CD4-positive, alpha-beta T cell treated with Interleukin-12 subunit alpha and Interleukin-12 subunit beta, for 1 hour (primary cell): ENCODE measurements around the gene GPC1.
"Not testable (repeated sequence)": the region's sequence is repeated elsewhere in the genome, so short reads cannot be mapped to it uniquely, and the experiment has no call there.

ENCODE experiments used
- DNase-seq: peaks from one replicate; pipeline ENCODE4 v3.0.0-alpha.2; 2020

GPC1 gene

DNA sequence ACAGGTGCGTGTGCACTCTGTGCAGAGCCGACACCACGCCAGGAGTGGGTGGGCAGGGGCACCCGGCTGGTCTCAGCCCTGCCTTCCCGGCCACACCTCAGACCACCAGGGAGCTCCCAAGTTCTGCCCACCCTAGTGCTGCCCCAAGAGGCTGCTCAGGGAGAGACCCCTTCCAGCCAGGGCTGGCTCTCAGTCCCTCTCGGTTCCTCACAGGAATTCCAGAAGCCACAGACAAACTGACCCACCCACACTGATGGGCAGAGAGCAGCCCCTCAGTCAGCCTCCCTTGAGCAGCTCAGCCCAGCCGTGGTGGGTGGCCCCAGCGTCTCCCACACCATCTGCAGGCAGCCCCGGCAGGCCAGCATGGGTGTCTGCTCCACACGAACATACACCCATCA lies 33.8 kb downstream of the GPC1 start:
- no peak for DNase-seq

DNA sequence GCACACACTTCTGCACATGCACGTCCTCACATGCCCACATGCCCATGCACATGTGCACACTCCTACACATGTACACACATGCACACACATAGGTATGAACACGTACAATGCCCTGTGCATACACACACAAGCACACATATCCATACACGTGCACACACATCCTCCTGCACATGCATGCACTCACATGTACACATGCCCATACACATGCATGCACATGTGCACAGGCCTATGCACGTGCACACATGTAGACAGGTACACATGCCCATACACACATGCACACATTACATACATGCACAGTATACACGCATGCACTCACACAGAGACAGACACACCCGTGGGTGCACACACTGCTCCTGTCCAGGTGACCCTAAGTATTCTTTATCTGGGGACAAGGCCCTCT lies 34.3 kb downstream of the GPC1 start:
- DNase-seq, result no peak

DNA sequence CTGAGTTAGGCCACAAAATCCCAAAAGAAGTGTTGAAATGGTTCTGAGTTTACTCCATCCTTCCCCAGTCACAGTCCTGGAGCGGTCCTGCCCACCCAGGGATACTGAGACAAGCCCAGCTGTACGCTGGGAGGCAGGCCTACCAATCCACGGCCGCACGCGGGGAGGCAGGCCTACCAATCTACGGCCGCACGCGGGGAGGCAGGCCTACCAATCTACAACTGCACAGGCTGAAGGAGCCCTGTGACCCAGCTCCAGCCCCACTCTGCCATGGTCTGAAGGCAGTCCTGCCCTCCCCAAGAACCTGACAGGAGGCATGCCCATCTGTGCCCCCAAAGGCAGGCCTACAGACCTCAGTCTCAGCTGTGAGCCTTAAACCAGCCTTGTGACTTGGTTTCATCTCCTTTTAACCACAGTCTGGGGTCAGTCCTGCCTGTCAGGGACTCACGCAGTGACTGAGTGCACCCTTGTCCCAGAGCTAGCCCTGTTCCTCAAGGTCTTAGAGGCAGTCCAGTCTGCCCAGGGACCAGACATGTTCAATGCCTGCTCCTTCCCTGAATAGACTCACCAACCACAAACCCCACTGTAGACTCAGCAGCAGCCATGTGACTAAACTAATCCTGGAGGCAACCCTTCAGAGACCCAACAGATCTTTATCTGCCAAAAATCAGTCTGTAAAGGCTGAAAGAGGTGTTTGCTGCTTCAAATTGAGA lies 36.8 kb downstream of the GPC1 start:
- no peak for DNase-seq

DNA sequence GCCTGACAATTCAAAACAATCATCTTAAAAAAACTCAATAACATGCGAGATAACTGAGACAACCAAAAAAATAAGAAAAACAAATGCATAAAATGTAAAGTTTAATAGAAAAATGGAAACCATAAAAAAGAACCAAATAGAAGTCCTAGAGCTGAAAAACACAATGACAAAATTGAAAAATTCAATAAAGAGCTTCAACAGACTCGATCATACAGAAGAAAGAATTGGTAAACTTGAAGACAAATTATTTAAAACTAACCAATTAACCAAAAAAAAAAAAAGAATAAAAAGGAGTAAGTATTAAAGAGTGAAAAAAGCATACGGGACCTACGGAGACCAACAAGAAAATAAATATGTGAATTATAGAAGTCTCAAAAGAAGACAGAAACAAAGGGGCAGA lies 37.7 kb downstream of the GPC1 start:
- DNase-seq, result no peak

DNA sequence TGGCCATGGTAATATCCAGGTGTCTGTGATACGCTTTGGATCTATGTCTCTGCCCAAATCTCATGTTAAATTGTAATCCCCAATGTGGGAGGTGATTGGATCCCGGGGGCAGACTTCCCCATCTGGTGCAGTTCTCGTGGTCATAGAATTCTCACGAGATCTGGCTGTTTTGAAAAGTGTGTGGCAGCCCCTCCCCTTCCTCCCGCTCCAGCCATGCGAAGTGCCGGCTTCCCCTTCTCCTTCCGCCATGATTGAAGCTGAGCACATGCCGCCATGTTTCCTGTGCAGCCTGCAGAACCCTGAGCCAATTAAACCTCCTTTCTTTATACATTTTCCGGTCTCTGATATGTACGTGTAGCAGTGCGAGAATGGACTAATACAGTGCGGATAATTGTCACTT lies 42.5 kb downstream of the GPC1 start:
- DNase-seq, result no peak

DNA sequence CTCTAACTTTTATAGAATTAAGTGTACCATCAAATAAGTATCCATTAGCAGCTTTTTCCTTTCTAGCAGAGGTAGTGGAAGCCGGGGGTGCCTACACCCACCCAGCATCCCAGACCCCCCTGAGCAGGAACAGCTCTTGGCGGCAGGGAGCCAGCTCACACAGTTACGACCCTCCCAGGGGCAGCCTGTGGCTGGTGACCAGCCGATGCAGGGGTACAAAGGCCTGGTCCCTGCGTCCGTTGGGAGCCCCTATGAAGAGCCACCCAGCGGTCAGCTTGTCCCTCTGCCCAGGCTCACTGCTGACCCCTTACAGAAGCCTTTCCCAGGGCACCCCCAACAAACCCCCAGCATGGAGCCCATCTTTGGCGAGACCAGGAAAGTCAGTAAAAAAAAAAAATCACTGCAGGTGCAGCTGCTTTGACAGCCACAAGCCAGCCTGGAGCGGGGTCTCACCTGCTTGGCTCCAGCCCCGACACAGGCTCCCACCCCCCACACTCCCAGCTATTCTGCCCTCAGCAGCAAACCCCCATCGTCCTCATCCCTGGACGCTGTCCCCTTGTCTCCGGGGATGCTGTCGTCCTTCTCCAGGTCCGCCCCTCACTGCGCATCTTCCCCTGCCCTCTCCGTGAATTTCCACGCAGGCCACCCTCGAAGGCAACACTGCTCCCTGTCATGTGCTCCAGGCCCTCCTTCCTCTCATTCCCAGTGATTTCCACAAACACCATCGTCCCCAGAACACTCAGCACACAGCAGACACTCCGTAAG lies 43.1 kb downstream of the GPC1 start:
- no peak for DNase-seq

DNA sequence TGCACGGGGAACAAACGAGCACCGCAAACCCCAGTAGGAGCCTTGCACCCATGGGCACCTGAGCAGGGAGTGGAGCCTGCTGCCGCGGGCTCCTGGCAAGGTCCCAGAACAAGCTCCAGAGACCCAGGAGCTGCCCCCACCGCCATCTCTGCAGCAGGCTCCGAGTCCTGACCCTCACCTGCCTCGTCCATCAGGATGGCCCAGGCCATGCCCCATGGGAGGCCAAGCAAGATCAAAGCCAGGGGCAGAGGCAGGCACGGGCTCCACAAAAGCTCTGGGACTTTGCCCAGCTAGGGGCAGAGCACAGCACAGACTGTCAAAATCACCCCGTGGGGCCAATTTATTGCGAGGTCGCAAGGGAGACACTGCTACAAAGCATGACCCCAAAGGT lies 43.6 kb downstream of the GPC1 start:
- no peak for DNase-seq

DNA sequence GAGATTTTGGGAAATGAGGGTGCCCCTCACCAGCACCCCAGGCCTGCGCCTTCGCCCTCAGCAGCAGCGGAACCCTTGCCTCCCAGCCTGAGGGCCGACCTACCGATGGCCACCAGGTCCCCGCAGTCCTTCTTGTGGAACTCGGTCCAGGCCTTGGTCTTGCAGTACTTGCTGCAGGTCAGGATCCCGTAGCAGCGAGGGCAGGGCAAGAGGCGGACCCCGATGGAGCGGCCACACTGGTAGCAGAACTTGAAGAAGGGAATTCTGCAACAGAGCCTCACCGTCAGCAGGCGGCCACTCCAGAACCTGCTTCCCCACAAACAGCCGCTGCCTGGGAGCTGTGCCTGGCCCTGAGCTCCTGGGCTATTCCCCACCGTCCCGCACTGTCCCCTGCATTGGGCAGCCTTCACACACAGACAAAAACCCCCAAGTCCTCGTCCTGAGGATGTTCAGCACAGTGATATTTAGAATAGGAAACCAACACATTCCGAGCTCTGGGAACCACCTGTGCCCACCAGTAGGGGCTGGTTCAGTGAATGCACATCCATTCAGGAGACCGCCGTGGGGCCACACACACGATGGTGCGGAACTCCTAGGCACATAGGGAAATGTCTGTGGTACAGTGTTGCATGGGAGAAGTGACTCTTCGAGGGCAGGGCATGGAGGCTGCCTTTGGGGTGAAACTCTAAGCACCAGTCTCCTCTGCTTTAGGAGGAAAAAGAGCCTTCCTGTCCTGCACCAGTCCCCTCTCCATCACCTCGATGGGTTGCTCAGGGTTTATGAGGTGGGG lies 45.6 kb downstream of the GPC1 start:
- DNase-seq, result no peak

DNA sequence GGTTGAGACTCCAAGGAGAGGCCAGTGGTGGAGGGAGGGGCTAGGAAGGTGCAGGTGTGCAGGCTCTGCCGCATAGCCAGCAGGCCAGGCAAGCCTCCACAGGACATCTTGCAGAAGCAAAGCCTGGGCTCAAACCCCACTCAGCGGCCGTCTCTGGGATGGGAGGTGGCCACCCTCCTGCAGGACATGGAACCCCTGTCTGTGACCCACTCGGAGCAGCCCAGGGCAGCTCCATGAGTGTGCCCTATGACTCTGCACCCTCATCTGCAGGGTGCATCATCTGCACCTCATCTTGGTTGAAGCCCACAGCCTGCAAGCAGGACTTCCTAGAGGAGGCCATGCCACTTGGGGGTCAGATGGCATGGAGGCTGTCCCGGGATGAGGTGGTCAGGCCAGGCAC lies 46.3 kb downstream of the GPC1 start:
- DNase-seq, result no peak

DNA sequence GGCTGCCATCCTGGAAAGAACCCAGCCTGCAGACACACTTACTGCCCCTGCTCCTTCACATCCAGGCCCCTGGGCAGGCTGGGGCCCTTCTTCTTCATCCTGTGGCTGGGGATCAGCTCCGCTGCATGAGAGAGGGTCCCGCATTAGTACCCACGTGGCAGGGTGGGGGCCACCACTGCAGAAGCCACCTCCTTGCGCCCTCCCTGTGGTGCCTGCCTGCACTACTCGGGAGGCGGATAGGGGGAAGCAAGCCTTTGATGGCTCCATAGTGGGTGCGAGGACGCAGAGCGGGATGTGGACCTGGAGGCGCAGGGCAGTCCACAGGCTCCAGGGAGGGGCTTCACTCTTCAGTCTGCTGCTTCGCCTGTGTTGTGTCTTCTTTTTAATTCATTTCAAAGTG lies 46.7 kb downstream of the GPC1 start:
- no peak for DNase-seq

DNA sequence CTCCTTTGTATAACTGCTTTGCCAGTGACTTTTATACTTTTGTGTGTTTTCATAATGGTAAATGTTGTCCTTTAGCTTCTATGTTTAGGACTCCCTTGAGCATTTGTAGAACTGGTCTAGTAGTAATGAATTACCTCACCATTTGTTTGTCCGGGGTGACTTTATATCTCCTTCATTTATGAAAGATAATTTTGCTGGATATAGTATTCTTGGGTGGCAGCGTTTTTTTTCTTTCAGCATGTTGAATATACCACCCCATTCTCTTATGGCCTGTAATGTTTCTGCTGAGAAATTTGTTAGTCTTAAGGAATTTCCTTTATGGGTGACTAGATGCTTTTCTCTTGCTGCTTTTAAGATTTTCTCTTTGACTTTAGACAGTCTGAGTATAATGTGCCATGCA lies 56.0 kb downstream of the GPC1 start:
- no peak for DNase-seq

DNA sequence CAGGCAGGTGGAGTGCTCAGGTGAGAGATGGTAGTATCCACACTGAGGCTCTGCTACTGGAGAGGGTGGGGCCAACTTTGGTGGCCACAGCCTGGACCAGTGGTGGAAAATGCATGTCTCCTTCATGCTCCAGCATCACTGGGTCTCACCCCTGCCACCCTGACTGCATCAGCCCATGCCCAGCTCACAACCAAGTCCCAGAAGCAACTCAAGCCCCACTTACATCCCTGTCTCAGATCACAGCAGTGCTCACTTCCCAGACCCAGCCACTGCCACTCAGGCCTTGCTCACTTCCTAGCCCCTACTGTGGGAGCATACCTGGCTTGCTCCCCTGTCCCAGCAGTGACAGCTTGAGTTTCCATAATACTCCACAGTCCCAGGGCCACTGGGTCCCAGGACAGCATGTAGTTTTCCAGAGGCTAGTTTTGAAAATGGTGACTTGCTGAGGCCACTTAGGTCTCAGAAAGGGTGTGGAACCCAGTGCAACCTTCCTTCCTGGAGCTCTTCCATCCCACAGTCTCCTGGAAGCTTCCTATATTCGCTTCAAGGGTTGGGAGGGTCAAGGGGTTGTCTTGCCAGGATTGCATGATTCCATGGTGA lies 58.8 kb downstream of the GPC1 start:
- no peak for DNase-seq

DNA sequence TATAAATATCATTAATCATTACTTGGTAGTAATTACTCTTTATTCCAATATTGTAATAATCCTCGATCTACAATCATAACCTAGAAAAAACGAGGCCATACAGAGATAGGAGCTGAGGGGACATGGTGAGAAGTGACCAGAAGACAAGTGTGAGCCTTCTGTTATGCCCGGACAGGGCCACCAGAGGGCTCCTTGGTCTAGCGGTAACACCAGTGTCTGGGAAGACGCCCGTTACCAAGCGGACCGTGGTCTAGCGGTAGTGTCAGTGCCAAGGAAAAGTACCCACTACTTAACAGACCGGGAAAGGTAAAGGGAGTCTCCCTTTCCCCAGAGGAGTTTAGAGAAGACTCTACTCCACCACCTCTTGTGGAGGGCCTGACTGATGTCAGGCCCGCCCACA lies 59.5 kb downstream of the GPC1 start:
- DNase-seq, result not testable (repeated sequence)

DNA sequence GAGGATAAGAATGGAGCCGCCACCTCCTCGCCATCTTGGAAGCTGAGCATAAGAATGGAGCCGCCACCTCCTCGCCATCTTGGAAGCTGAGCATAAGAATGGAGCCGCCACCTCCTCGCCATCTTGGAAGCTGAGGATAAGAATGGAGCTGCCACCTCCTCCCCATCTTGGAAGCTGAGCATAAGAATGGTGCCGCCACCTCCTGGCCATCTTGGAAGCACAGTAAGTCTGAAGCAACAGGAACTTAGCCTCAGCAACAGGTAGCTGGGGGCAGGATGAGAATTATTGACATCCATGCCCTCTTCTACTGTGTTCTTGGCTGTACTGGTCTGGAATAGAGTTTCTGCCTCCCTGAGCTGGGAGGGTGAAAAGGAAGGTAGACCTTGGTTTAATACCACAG lies 61.6 kb downstream of the GPC1 start:
- not testable (repeated sequence) for DNase-seq

DNA sequence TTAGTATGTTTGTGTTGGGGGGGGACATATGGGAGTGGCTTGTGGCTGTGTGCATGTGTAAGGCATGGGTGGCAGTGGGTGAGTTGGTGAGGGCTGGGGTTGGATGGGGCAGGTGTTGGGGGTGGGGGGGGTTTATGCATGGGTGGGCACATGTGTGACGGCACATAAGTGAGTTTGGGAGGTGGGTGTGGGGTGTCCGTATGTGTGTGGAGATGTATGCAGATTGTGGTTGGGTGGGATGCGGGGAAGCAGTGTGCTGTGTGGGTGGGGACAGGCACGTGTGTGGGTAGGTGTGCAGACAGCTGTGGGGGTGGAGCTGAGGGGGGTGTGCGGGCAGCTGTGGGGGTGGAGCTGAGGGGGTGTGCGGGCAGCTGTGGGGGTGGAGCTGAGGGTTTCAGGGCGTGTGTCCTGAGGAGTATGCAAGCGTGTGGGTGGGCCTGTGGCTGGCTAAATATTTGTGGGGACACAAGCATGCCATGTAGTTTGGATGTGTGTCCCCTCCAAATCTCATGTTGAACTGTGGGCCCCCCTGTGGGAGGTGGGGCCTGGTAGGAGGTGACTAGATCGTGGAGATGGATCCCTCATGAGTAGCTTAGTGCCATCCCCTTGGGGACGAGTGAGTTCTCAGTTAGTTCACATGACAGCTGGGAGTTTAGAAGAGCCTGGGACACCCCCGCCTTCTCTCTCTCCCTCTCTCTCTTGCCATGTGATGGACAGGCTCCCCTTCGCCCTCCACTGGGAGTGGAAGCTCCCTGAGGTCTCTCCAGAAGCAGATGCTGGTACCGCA lies 62.9 kb downstream of the GPC1 start:
- no peak for DNase-seq

DNA sequence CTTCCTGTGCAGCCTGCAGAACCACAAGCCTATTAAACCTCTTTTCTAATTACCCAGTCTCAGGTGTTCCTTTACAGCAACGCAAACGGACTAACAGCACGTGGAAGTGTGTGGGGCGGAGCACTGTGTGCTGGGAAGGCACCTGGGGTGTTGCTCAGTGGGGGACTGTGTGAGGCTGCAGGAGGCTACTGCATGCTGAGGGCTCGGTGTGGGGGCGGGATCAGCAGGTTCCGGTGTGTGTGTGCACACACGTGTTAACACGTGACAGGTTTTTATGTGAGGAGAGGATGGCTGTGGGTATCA lies 63.4 kb downstream of the GPC1 start:
- no peak for DNase-seq

DNA sequence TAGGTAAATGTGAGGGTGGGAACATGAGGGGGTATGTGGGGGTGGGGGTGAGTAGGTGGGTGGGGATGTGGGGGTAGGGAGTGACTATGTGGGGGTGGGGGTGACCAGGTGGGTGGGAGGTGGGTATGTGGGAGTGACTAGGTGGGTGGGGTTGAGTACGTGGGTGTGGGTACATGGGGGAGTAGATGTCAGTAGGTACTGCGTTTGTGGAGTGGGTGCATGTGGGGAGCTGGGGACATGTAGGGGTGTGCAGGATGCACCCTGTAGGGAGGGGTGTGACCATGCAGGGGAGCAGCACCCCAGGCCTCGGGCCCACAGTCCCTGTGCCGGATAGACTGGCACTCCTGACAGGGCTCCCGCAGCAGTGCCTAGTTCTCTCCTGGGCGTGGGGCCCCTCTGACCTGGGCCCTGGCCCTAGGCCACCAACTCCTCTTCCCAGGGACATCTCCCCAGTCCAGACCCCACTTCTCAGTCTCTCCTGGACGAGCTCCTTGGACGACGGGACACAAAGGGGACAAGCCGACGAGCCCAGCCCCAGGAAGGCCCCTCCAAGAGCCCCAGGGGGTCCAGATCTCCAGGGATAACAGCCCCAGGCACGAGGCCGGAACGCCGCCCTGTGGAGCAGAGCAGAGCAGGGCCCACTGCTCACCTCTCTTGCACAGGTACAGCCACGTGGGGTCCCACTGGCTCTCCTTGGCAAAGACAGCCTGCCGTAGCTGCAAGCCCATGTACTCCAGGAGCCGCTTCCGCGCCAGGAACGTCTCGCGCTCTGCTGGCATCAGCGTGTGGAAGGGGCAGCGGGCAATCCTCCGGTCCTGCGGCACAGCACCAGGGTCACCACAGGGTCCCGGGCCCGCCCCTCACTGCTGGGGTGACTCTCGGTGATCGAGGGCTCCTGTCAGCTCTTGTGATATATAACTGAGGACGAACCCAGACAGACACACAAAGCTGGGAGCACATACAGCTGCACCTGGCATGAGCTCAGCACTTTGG lies 64.1 kb downstream of the GPC1 start:
- DNase-seq, result no peak

DNA sequence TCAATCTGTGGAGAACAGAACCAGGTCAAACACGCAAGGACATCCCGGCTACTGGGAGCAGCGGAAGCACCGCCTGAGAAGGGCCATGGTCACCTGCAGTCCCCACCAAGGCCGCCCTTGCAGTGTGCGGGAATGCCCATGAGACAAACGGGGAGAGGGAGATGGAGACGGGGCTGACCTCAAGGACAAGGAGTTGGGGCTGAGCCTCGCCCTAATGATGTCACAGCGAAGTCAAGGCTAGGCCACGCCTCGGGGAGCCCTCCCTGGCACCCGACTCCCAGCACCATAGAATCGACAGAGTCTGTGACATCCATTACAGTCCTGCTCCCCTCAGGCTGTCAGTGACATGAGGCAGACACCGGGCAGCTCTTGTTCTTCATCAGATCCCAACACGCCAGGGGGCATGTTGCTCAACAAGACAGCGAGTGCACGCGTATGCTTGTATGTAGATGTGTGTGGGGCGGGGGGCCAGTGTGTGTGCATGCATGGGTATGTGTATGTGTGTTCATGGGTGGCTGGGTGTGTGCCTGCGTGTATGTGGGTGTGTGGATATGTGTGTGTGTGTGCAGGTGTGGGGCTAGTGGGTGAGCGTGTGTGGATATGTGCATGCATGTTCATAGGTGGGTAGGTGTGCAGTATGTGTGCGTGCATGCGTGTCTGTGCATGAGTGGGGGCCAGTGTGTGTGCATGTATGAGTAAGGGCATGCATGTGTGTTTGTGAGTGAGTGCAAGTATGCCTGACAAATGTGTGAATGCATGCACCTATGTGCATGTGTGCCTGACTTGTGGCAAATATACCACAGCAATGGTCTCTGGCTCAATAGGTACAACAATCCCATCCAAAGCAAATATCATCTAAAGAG lies 65.3 kb downstream of the GPC1 start:
- no peak for DNase-seq

DNA sequence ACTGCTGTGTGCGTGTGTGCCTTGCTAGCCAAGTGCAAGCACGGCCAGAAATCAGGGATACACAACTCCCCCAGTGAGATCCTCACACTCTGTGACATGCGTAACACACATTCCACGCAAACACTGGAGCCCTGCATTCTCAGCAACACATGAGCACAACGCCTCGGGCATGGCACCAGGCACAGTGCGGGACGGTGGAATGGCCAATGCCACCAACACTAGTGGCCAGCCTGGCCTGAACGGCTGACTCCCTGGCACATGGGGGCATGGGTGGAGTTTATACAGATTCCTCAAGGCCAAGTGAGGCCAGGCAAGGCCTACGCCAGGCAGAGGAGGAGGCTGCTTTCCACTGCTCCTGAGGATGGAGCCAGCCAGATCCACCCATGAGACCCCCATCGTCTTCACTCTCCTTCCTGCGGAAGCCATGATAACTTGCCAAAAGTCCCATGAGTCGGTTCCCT lies 66.1 kb downstream of the GPC1 start:
- no peak for DNase-seq

DNA sequence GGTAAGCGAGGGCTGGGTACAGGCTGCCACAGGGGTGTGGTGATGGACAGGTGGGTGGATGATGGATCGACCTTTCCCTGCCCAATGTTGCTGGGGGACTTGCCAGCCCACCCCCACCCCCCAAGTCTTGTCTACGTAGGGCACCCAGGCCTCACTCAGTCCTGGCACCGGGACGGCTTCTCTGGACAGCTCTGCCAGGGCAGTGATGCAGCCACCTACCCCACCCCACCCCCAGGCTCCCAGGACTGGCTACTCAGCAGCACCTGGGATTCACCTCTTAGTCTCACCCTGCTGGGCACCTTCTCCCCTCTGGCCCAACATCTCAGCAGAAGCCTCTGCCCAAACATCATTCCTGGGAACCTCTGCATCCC lies 66.6 kb downstream of the GPC1 start:
- no peak for DNase-seq
